Stimulated activated CD4-positive, alpha-beta T cell treated with anti-CD3 and anti-CD28 coated beads, Interleukin-1b, Interleukin-23, amount 100 ng/mL, for 4 hours (primary cell): ENCODE measurements around the gene MLC1.

Experiments
- DNase-seq, 2 donors: peaks; one replicate each; pipeline ENCODE4 v3.0.0-alpha.2; 2020; ENCODE audit warnings: low read depth in 2 of 2

The MLC1 gene

GRCh38 chr22:50085211-50085972, at the start of gene MLC1:
Gene MLC1, minus strand, starts transcription at chr22:50085426. Its CDS starts 524 bp downstream, at chr22:50084902.
- no peak for DNase-seq

- DNase-seq: no peak
Measured at GRCh38 chr22:50134481-50134880, 49.3 kb upstream of the MLC1 start.

GRCh38 chr22:50131894-50132293, 46.7 kb upstream of the MLC1 start:
- no peak for DNase-seq

- no peak for DNase-seq
Measured at GRCh38 chr22:50129121-50129736, 44.0 kb upstream of the MLC1 start.

GRCh38 chr22:50125029-50125428, 39.8 kb upstream of the MLC1 start:
- DNase-seq: no peak

GRCh38 chr22:50123119-50123518, 37.9 kb upstream of the MLC1 start:
- no peak for DNase-seq

- DNase-seq: no peak
Measured at GRCh38 chr22:50121202-50121740, 36.0 kb upstream of the MLC1 start.

GRCh38 chr22:50119768-50120251, 34.6 kb upstream of the MLC1 start:
- no peak for DNase-seq

- no peak for DNase-seq
Measured at GRCh38 chr22:50119169-50119767, 34.0 kb upstream of the MLC1 start.

GRCh38 chr22:50118557-50119168, 33.4 kb upstream of the MLC1 start:
- no peak for DNase-seq

GRCh38 chr22:50118129-50118528, 32.9 kb upstream of the MLC1 start:
- no peak for DNase-seq

GRCh38 chr22:50117168-50117762, 32.0 kb upstream of the MLC1 start:
- DNase-seq: no peak

- DNase-seq: no peak
Measured at GRCh38 chr22:50115693-50116092, 30.5 kb upstream of the MLC1 start.

- no peak for DNase-seq
Measured at GRCh38 chr22:50114221-50115021, 29.2 kb upstream of the MLC1 start.

GRCh38 chr22:50112151-50113118, 27.2 kb upstream of the MLC1 start:
- no peak for DNase-seq

- DNase-seq: no peak
Measured at GRCh38 chr22:50111056-50111455, 25.8 kb upstream of the MLC1 start.

- DNase-seq: no peak
Measured at GRCh38 chr22:50107529-50107928, 22.3 kb upstream of the MLC1 start.

- no peak for DNase-seq
Measured at GRCh38 chr22:50105208-50106100, 20.2 kb upstream of the MLC1 start.

- no peak for DNase-seq
Measured at GRCh38 chr22:50104141-50104544, 18.9 kb upstream of the MLC1 start.
